CD4-positive, CD25-positive, alpha-beta regulatory T cell (primary cell): ENCODE measurements around the gene SLC16A3. TPM values are rescaled to one million over a fixed set of nuclear protein-coding genes. Genes with fewer than 3 reads are reported as not detected.
"Not testable (repeated sequence)": the region's sequence is repeated elsewhere in the genome, so short reads cannot be mapped to it uniquely, and the experiment has no call there.

ENCODE experiments used
- ATAC-seq, 2 donors: fragments of 150-1000 bp; cut with Tn5 transposase; one replicate each; pipeline ENCODE4 v1.10.0; 2021; ENCODE audit warnings: low read depth in 2 of 2, moderate number of reproducible peaks in 2 of 2, moderate library complexity in 1 of 2
- DNase-seq, 3 donors: peaks; one replicate each; pipeline versions ENCODE4 v3.0.0 to v3.0.0-alpha.2; 2012 to 2022; ENCODE audit warnings: mixed read lengths in 1 of 3
- H3K27ac ChIP-seq: one replicate; pipeline ENCODE4 v1.7.0; 2013; ENCODE audit warnings: mild to moderate bottlenecking, low read length; ENCODE audit not compliant: insufficient read depth, poor library complexity, severe bottlenecking
- H3K27me3 ChIP-seq: one replicate; pipeline ENCODE4 v1.7.0; 2013; ENCODE audit warnings: low read length; ENCODE audit not compliant: control insufficient read depth, insufficient read depth
- H3K36me3 ChIP-seq: one replicate; pipeline ENCODE4 v1.7.0; 2013; ENCODE audit warnings: mild to moderate bottlenecking, low read length, moderate library complexity; ENCODE audit not compliant: control insufficient read depth, insufficient read depth
- H3K4me1 ChIP-seq: 2 replicates; pipeline ENCODE4 v1.7.0; 2013; ENCODE audit warnings: mild to moderate bottlenecking, low read length; ENCODE audit not compliant: insufficient read depth, control insufficient read depth, poor library complexity, severe bottlenecking
- H3K4me3 ChIP-seq: one replicate; pipeline ENCODE4 v1.7.0; 2013; ENCODE audit warnings: low read depth, mild to moderate bottlenecking, low read length, moderate library complexity
- H3K9me3 ChIP-seq, 2 experiments: 1 replicate in 1 of 2; 2 replicates in 1 of 2; pipeline ENCODE4 v1.7.0; 2013; ENCODE audit warnings: low read length in 2 of 2, mild to moderate bottlenecking in 1 of 2, moderate library complexity in 1 of 2; ENCODE audit not compliant: control insufficient read depth in 2 of 2
- H3K27ac Mint-ChIP-seq, 3 donors: one replicate each; pipeline ENCODE4 v1.8.0; 2020 to 2022; ENCODE audit warnings: mild to moderate bottlenecking in 3 of 3, mixed read lengths in 3 of 3, moderate library complexity in 2 of 3
- H3K27me3 Mint-ChIP-seq: one replicate; pipeline ENCODE4 v1.8.0; 2022; ENCODE audit warnings: mild to moderate bottlenecking, mixed read lengths
- H3K36me3 Mint-ChIP-seq: one replicate; pipeline ENCODE4 v1.8.0; 2020; ENCODE audit warnings: mixed read lengths
- H3K4me1 Mint-ChIP-seq, 4 donors: one replicate each; pipeline ENCODE4 v1.8.0; 2020 to 2022; ENCODE audit warnings: mixed read lengths in 4 of 4, mild to moderate bottlenecking in 1 of 4
- H3K4me3 Mint-ChIP-seq, 4 donors: one replicate each; pipeline ENCODE4 v1.8.0; 2020 to 2022; ENCODE audit warnings: mild to moderate bottlenecking in 4 of 4, mixed read lengths in 4 of 4, moderate library complexity in 3 of 4
- H3K9me3 Mint-ChIP-seq, 7 donors: one replicate each; pipeline ENCODE4 v1.8.0; 2020 to 2022; ENCODE audit warnings: mixed read lengths in 7 of 7, mild to moderate bottlenecking in 3 of 7, moderate library complexity in 2 of 7
- polyA plus RNA-seq, 4 donors: library from polyadenylated mRNA; unstranded; fragments of 300-500 nt; fragmentation: Illumina TruSeq; gene quantifications; one replicate each; pipeline ENCODE4 v1.2.3, GENCODE V29; 2021
- total RNA-seq: library from RNA; stranded (reverse); gene quantifications from one replicate; pipeline ENCODE4 v1.2.3, GENCODE V29; 2022

SLC16A3 gene
- total and polyA plus RNA-seq, 5 donors from 2014 or later, result 1.5 to 52.5 (median 2.3) TPM

- Mint-ChIP-seq H3K36me3 (peaks cover 60% of the 10 kb centered on the region), H3K27ac (peak overlapping the region; percentile 9 to 88 (median 86)), H3K4me3 (peak overlapping the region in 1 of 4 donors; percentile 10), H3K9me3 (peaks cover 0 to 1% (median 0%) of the 10 kb centered on the region in 7 donors), H3K4me1 (peaks cover 7 to 33% (median 28%) of the 10 kb centered on the region in 4 donors), H3K27me3 (no peaks in the 10 kb centered on the region)
- ATAC-seq, result peak; percentile 87 to 94
- Histone ChIP-seq H3K27ac (peak overlapping the region; percentile 68), H3K27me3 (no peaks in the 10 kb centered on the region), H3K36me3 (peaks cover 75% of the 10 kb centered on the region), H3K4me3 (no peak overlapping the region), H3K4me1 (no peaks in the 10 kb centered on the region), H3K9me3 (no peaks in the 10 kb centered on the region)
- peak; percentile 48 to 60 (median 57) for DNase-seq
Observed at GRCh38 chr17:82257473-82257872, 28.6 kb downstream of the SLC16A3 start.

- Histone ChIP-seq H3K4me3 (no peak overlapping the region), H3K4me1 (no peaks in the 10 kb centered on the region), H3K9me3 (no peaks in the 10 kb centered on the region), H3K27me3 (no peaks in the 10 kb centered on the region), H3K27ac (no peak overlapping the region), H3K36me3 (peaks cover 74% of the 10 kb centered on the region)
- H3K9me3 Mint-ChIP-seq, result peaks cover 0 to 1% (median 0%) of the 10 kb centered on the region in 7 donors
- ATAC-seq (no peak), DNase-seq (no peak)
- peaks cover 53% of the 10 kb centered on the region for H3K36me3 Mint-ChIP-seq
- no peak overlapping the region for H3K4me3 Mint-ChIP-seq
- H3K27ac Mint-ChIP-seq, result peak overlapping the region in 2 of 3 donors; percentile 13 to 16
- H3K4me1 Mint-ChIP-seq, result peaks cover 7 to 36% (median 27%) of the 10 kb centered on the region in 4 donors
- H3K27me3 Mint-ChIP-seq, result no peaks in the 10 kb centered on the region
Observed at GRCh38 chr17:82258555-82258954, 29.7 kb downstream of the SLC16A3 start.

DNA sequence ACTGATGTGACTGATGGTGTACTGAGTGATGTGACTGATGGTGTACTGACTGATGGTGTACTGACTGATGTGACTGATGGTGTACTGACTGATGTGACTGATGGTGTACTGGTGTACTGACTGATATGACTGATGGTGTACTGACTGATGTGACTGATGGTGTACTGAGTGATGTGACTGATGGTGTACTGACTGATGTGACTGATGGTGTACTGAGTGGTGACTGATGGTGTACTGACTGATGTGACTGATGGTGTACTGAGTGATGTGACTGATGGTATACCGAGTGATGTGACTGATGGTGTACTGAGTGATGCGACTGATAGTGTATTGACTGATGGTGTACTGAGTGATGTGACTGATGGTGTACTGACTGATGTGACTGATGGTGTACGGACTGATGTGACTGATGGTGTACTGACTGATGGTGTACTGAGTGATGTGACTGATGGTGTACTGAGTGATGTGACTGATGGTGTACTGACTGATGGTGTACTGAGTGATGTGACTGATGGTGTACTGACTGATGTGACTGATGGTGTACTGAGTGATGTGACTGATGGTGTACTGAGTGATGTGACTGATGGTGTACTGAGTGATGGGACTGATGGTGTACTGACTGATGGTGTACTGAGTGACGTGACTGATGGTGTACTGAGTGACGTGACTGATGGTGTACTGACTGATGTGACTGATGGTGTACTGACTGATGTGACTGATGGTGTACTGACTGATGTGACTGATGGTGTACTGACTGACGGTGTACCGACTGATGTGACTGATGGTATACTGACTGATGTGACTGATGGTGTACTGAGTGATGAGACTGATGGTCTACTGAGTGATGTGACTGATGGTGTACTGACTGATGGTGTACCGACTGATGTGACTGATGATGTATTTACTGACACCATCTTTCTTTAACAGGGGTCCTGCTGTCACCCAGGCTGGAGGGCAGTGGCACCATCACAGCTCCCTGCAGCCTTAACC is 31.4 kb downstream of the SLC16A3 start:
- not testable (repeated sequence) for H3K4me3 ChIP-seq, ATAC-seq, H3K27me3 Mint-ChIP-seq, H3K4me1 ChIP-seq, H3K27me3 ChIP-seq, H3K9me3 ChIP-seq, H3K9me3 Mint-ChIP-seq, H3K4me3 Mint-ChIP-seq, DNase-seq, H3K27ac ChIP-seq
- Mint-ChIP-seq H3K36me3 (peaks cover 60% of the 10 kb centered on the region), H3K27ac (peak overlapping the region in 2 of 3 donors; percentile 49 to 55), H3K4me1 (peaks cover 7 to 41% (median 27%) of the 10 kb centered on the region in 4 donors)
- peaks cover 86% of the 10 kb centered on the region for H3K36me3 ChIP-seq

DNA sequence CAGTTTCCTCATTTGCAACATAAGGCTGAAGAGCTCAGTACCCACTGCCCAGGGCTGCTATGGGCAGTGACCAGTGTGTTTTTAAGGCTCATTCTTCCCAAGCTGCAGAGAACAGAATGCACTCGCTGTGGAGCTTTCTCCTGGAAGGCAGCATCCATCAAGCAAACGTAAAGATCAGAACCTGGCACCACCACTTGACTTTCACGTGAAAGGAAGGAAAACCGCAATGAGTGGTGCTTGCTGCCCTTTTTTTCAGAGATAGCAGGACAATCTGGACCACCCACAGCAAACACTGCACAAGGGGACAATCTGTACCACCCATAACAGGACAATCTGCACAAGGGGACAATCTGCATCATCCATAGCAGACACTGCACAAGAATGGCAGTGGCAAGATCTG is 33.5 kb downstream of the SLC16A3 start:
- Histone ChIP-seq H3K36me3 (peaks cover 91% of the 10 kb centered on the region), H3K27ac (no peak overlapping the region), H3K4me1 (peaks cover 3% of the 10 kb centered on the region), H3K27me3 (no peaks in the 10 kb centered on the region), H3K9me3 (no peaks in the 10 kb centered on the region), H3K4me3 (no peak overlapping the region)
- no peak for ATAC-seq
- no peaks in the 10 kb centered on the region for H3K27me3 Mint-ChIP-seq
- peaks cover 47% of the 10 kb centered on the region for H3K36me3 Mint-ChIP-seq
- no peak for DNase-seq
- H3K27ac Mint-ChIP-seq, result peak overlapping the region; percentile 26 to 53 (median 46)
- peaks cover 3 to 45% (median 31%) of the 10 kb centered on the region in 4 donors for H3K4me1 Mint-ChIP-seq
- peaks cover 0 to 1% (median 0%) of the 10 kb centered on the region in 7 donors for H3K9me3 Mint-ChIP-seq
- H3K4me3 Mint-ChIP-seq, result peak overlapping the region in 1 of 4 donors; percentile 39

- Mint-ChIP-seq H3K4me3 (no peak overlapping the region), H3K4me1 (peaks cover 0 to 52% (median 36%) of the 10 kb centered on the region in 4 donors), H3K27ac (no peak overlapping the region), H3K27me3 (no peaks in the 10 kb centered on the region), H3K9me3 (no peaks in the 10 kb centered on the region), H3K36me3 (peaks cover 43% of the 10 kb centered on the region)
- Histone ChIP-seq H3K4me3 (no peak overlapping the region), H3K27ac (no peak overlapping the region), H3K4me1 (peaks cover 15% of the 10 kb centered on the region), H3K9me3 (no peaks in the 10 kb centered on the region), H3K36me3 (peaks cover 84% of the 10 kb centered on the region), H3K27me3 (no peaks in the 10 kb centered on the region)
- ATAC-seq (no peak), DNase-seq (no peak)
Observed at GRCh38 chr17:82263641-82264040, 34.8 kb downstream of the SLC16A3 start.

DNA sequence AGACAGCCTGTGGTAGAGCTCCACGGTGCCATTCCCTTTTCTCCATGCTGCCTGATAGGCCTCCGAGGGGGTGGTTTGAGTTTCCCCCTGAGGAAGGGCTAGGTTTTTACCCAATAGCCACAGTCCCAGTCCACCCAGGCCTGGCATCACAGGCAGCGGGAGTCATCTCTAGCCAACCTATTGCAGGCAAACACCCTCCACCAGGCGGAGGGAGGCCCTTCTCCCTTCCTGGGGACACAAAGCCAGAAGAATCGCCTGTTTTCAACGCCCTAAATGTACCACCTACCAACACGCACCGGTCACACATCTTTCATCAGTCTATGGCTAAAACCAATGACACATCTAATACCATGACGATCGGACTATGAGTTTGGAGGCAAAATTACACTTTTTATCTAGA is 37.3 kb downstream of the SLC16A3 start:
- H3K9me3 Mint-ChIP-seq, result no peaks in the 10 kb centered on the region
- H3K4me1 Mint-ChIP-seq, result peaks cover 0 to 66% (median 46%) of the 10 kb centered on the region in 4 donors
- H3K27ac ChIP-seq, result no peak overlapping the region
- peak overlapping the region in 2 of 3 donors; percentile 42 to 61 for H3K27ac Mint-ChIP-seq
- no peaks in the 10 kb centered on the region for H3K27me3 Mint-ChIP-seq
- H3K4me3 Mint-ChIP-seq, result no peak overlapping the region
- peaks cover 72% of the 10 kb centered on the region for H3K36me3 ChIP-seq
- H3K27me3 ChIP-seq, result no peaks in the 10 kb centered on the region
- DNase-seq (no peak), ATAC-seq (no peak)
- peaks cover 39% of the 10 kb centered on the region for H3K4me1 ChIP-seq
- peaks cover 34% of the 10 kb centered on the region for H3K36me3 Mint-ChIP-seq
- no peak overlapping the region for H3K4me3 ChIP-seq
- H3K9me3 ChIP-seq, result no peaks in the 10 kb centered on the region

DNA sequence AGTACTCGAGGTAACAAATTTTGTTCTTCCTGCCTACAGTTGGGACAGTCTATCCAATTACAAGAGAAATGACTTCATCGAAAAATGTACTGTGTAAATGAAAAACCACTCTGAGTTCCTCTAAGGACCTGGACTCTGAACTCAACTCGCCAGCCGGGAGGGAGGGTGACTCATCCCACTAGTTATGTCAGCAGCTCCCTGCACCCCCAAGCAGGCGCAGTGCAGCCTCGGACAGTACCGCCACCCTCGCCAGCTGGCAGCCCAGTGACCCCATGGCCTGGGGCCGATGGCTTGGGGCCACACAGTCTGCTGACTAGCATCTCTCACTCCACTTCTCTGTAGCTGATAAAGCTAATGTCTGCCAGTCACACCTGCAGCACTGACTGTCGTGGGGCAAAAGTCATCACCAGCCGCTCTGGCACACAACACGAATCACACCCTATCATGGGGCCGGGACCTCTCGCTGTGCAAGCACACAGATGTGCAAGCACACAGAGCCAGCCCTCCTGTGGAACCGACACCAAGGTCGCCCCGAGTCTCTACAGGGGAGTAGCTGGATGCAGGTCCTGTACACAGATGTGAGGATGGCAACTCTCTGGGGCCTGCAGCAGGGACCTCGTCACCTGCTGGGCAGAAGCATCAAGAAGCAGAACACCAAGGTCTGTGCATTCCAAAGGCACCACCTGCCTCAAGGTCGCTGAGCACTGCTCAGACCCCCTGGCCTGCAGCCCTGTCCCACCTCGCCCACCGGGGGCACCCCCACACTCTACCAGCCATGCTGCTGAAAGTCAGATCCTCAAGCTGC is 38.9 kb downstream of the SLC16A3 start:
- Histone ChIP-seq H3K27ac (peak overlapping the region; percentile 31), H3K36me3 (peaks cover 63% of the 10 kb centered on the region), H3K4me1 (peaks cover 54% of the 10 kb centered on the region), H3K9me3 (no peaks in the 10 kb centered on the region), H3K27me3 (no peaks in the 10 kb centered on the region), H3K4me3 (no peak overlapping the region)
- peak overlapping the region; percentile 57 to 95 (median 70) for H3K4me3 Mint-ChIP-seq
- peak in 1 of 3 donors; percentile 19 for DNase-seq
- peaks cover 6 to 73% (median 56%) of the 10 kb centered on the region in 4 donors for H3K4me1 Mint-ChIP-seq
- peaks cover 26% of the 10 kb centered on the region for H3K36me3 Mint-ChIP-seq
- no peaks in the 10 kb centered on the region for H3K9me3 Mint-ChIP-seq
- ATAC-seq, result peak; percentile 43 to 53
- no peaks in the 10 kb centered on the region for H3K27me3 Mint-ChIP-seq
- H3K27ac Mint-ChIP-seq, result peak overlapping the region; percentile 38 to 85 (median 49)
